ENCODE data around the gene ZNF74.
A peak's percentile ranks its signal among the peaks of the same experiment; 100 is the strongest.

ZNF74 gene

GRCh38 chr22:20430101-20430719 is 36.3 kb downstream of the ZNF74 start:
- Histone ChIP-seq H3K9me3 (ENCODE audit: low read length) (no peaks in the 10 kb centered on the region), H3K4me1 (ENCODE audit: insufficient read depth, low read length) (peaks cover 3% of the 10 kb centered on the region), H3K27me3 (ENCODE audit: insufficient read depth, low read length) (no peaks in the 10 kb centered on the region), H3K4me3 (ENCODE audit: low read length) (no peak overlapping the region), H2AFZ (ENCODE audit: low read depth, low read length) (no peak overlapping the region), H3K36me3 (ENCODE audit: insufficient read depth, low read length) (peaks cover 40% of the 10 kb centered on the region)

- peaks cover 39% of the 10 kb centered on the region for H3K36me3 ChIP-seq (ENCODE audit: insufficient read depth, low read length)
- no peaks in the 10 kb centered on the region for H3K27me3 ChIP-seq (ENCODE audit: insufficient read depth, low read length)
- peaks cover 9% of the 10 kb centered on the region for H3K4me1 ChIP-seq (ENCODE audit: insufficient read depth, low read length)
- no peak overlapping the region for H3K4me3 ChIP-seq (ENCODE audit: low read length)
- no peaks in the 10 kb centered on the region for H3K9me3 ChIP-seq (ENCODE audit: low read length)
- H2AFZ ChIP-seq (ENCODE audit: low read depth, low read length) = no peak overlapping the region
Observed at GRCh38 chr22:20430720-20431510, 37.0 kb downstream of the ZNF74 start.

- H2AFZ ChIP-seq (ENCODE audit: low read depth, low read length) = no peak overlapping the region
- no peaks in the 10 kb centered on the region for H3K27me3 ChIP-seq (ENCODE audit: insufficient read depth, low read length)
- no peaks in the 10 kb centered on the region for H3K9me3 ChIP-seq (ENCODE audit: low read length)
- peaks cover 11% of the 10 kb centered on the region for H3K4me1 ChIP-seq (ENCODE audit: insufficient read depth, low read length)
- H3K4me3 ChIP-seq (ENCODE audit: low read length) = no peak overlapping the region
- peaks cover 33% of the 10 kb centered on the region for H3K36me3 ChIP-seq (ENCODE audit: insufficient read depth, low read length)
Observed at GRCh38 chr22:20431511-20432192, 37.7 kb downstream of the ZNF74 start.

GRCh38 chr22:20432244-20432686 is 38.3 kb downstream of the ZNF74 start:
- Histone ChIP-seq H3K27me3 (ENCODE audit: insufficient read depth, low read length) (no peaks in the 10 kb centered on the region), H3K4me1 (ENCODE audit: insufficient read depth, low read length) (peaks cover 11% of the 10 kb centered on the region), H3K9me3 (ENCODE audit: low read length) (no peaks in the 10 kb centered on the region), H3K36me3 (ENCODE audit: insufficient read depth, low read length) (peaks cover 28% of the 10 kb centered on the region), H2AFZ (ENCODE audit: low read depth, low read length) (no peak overlapping the region), H3K4me3 (ENCODE audit: low read length) (no peak overlapping the region)

GRCh38 chr22:20433191-20433590 is 39.2 kb downstream of the ZNF74 start:
- peaks cover 20% of the 10 kb centered on the region for H3K36me3 ChIP-seq (ENCODE audit: insufficient read depth, low read length)
- no peaks in the 10 kb centered on the region for H3K27me3 ChIP-seq (ENCODE audit: insufficient read depth, low read length)
- peaks cover 11% of the 10 kb centered on the region for H3K4me1 ChIP-seq (ENCODE audit: insufficient read depth, low read length)
- no peak overlapping the region for H2AFZ ChIP-seq (ENCODE audit: low read depth, low read length)
- H3K9me3 ChIP-seq (ENCODE audit: low read length) = no peaks in the 10 kb centered on the region
- no peak overlapping the region for H3K4me3 ChIP-seq (ENCODE audit: low read length)

GRCh38 chr22:20433686-20434241 is 39.8 kb downstream of the ZNF74 start:
- H3K27me3 ChIP-seq (ENCODE audit: insufficient read depth, low read length) = no peaks in the 10 kb centered on the region
- H3K9me3 ChIP-seq (ENCODE audit: low read length) = no peaks in the 10 kb centered on the region

GRCh38 chr22:20434264-20434751 is 40.4 kb downstream of the ZNF74 start:
- H3K27me3 ChIP-seq (ENCODE audit: insufficient read depth, low read length) = no peaks in the 10 kb centered on the region
- H3K36me3 ChIP-seq (ENCODE audit: insufficient read depth, low read length) = peaks cover 12% of the 10 kb centered on the region
- no peak overlapping the region for H3K4me3 ChIP-seq (ENCODE audit: low read length)

More at GRCh38 chr22:20433686-20434241, 39.8 kb downstream of the ZNF74 start:
- peaks cover 17% of the 10 kb centered on the region for H3K36me3 ChIP-seq (ENCODE audit: insufficient read depth, low read length)
- peaks cover 15% of the 10 kb centered on the region for H3K4me1 ChIP-seq (ENCODE audit: insufficient read depth, low read length)
- H3K4me3 ChIP-seq (ENCODE audit: low read length) = no peak overlapping the region
- no peak overlapping the region for H2AFZ ChIP-seq (ENCODE audit: low read depth, low read length)

GRCh38 chr22:20434773-20435172 is 40.8 kb downstream of the ZNF74 start:
- no peaks in the 10 kb centered on the region for H3K27me3 ChIP-seq (ENCODE audit: insufficient read depth, low read length)
- peaks cover 19% of the 10 kb centered on the region for H3K4me1 ChIP-seq (ENCODE audit: insufficient read depth, low read length)
- H3K9me3 ChIP-seq (ENCODE audit: low read length) = no peaks in the 10 kb centered on the region
- no peak overlapping the region for H3K4me3 ChIP-seq (ENCODE audit: low read length)
- no peak overlapping the region for H2AFZ ChIP-seq (ENCODE audit: low read depth, low read length)
- peaks cover 9% of the 10 kb centered on the region for H3K36me3 ChIP-seq (ENCODE audit: insufficient read depth, low read length)

More at GRCh38 chr22:20434264-20434751, 40.4 kb downstream of the ZNF74 start:
- H2AFZ ChIP-seq (ENCODE audit: low read depth, low read length) = no peak overlapping the region
- no peaks in the 10 kb centered on the region for H3K9me3 ChIP-seq (ENCODE audit: low read length)
- peaks cover 19% of the 10 kb centered on the region for H3K4me1 ChIP-seq (ENCODE audit: insufficient read depth, low read length)

- no peaks in the 10 kb centered on the region for H3K36me3 ChIP-seq (ENCODE audit: insufficient read depth, low read length)
- H2AFZ ChIP-seq (ENCODE audit: low read depth, low read length) = no peak overlapping the region
- peak overlapping the region; percentile 97 for H3K4me3 ChIP-seq (ENCODE audit: low read length)
- H3K4me1 ChIP-seq (ENCODE audit: insufficient read depth, low read length) = peaks cover 19% of the 10 kb centered on the region
- H3K9me3 ChIP-seq (ENCODE audit: low read length) = no peaks in the 10 kb centered on the region
- H3K27me3 ChIP-seq (ENCODE audit: insufficient read depth, low read length) = no peaks in the 10 kb centered on the region
Observed at GRCh38 chr22:20435436-20436306, 41.7 kb downstream of the ZNF74 start.

GRCh38 chr22:20436307-20436767 is 42.4 kb downstream of the ZNF74 start:
- Histone ChIP-seq H3K4me1 (ENCODE audit: insufficient read depth, low read length) (peaks cover 19% of the 10 kb centered on the region), H3K27me3 (ENCODE audit: insufficient read depth, low read length) (no peaks in the 10 kb centered on the region), H3K36me3 (ENCODE audit: insufficient read depth, low read length) (peaks cover 2% of the 10 kb centered on the region), H2AFZ (ENCODE audit: low read depth, low read length) (no peak overlapping the region), H3K9me3 (ENCODE audit: low read length) (no peaks in the 10 kb centered on the region), H3K4me3 (ENCODE audit: low read length) (peak overlapping the region; percentile 97)

- Histone ChIP-seq H3K9me3 (ENCODE audit: low read length) (no peaks in the 10 kb centered on the region), H2AFZ (ENCODE audit: low read depth, low read length) (no peak overlapping the region), H3K36me3 (ENCODE audit: insufficient read depth, low read length) (peaks cover 6% of the 10 kb centered on the region), H3K4me1 (ENCODE audit: insufficient read depth, low read length) (peaks cover 19% of the 10 kb centered on the region), H3K4me3 (ENCODE audit: low read length) (peak overlapping the region; percentile 97), H3K27me3 (ENCODE audit: insufficient read depth, low read length) (no peaks in the 10 kb centered on the region)
Observed at GRCh38 chr22:20436768-20437612, 43.0 kb downstream of the ZNF74 start.
